Stimulated activated CD4-positive, alpha-beta T cell treated with anti-CD3 and anti-CD28 coated beads, Interleukin-15, amount 100 ng/mL, for 1 hour (primary cell): ENCODE data around the gene EPHA8.

Experiments used
- DNase-seq, 2 donors: peaks; one replicate each; pipeline ENCODE4 v3.0.0-alpha.2; 2020; ENCODE audit warnings: low read depth in 1 of 2, low spot score in 1 of 2

EPHA8 gene

DNA sequence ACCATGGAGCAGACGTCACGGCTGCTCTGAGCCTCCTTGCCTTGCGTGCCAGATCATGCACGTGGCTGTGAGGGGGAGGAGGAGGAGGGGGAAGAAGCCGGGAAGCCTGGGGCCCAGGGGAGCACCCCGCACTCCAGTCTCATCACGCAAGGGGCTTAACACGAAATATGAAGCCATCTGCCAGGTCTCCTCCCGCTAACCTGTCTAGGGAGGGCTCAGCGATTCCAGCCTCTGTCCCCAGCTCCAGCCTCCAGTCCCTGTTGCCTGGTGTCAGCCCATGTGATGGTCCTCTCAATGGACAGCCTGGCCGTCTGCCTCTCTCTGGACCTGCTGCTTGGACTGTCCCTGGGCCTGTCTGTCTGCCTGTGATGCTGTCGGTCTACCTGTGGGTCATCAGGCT is 50.7 kb downstream of the EPHA8 start:
- DNase-seq = no peak

DNA sequence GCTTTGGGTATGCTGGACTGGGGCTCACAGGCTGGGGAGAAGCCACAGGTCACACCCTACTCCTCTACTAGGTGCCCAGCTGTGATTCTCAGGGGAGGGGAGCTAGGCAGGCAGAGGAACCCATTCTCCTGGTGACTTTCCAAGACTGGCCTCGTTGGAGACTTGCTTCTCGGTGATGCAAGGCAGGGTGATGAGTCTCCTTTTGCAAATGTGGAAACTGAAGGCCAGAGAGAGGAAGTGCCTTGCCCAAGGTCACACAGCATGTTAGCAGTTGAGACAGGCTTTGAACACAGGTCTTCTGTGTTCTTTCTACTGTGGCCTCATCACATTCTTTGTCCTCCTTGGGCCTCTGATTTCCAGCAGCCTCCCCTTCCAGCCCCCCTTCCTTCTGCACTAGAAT is 52.6 kb downstream of the EPHA8 start:
- DNase-seq = no peak

DNA sequence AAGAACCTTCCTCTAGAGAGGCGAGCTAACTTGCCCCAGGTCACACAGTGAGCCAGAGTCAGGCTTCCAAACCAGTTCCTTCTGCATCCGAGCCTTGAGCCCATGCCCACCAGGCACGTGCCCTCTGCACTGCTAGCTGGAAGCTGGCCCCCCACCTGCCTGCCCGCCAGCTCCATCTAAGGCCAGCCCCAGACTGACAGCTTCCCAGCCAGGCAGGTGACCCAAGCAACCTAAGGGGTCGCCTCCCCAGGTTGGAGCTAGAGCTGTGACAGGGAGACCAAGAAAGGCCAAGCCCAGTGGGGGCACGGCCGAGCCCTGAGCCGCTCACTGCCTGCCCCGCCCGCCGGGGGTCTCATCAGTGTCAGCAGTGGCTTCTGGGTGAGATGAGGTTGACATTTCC is 53.3 kb downstream of the EPHA8 start:
- DNase-seq = no peak

DNA sequence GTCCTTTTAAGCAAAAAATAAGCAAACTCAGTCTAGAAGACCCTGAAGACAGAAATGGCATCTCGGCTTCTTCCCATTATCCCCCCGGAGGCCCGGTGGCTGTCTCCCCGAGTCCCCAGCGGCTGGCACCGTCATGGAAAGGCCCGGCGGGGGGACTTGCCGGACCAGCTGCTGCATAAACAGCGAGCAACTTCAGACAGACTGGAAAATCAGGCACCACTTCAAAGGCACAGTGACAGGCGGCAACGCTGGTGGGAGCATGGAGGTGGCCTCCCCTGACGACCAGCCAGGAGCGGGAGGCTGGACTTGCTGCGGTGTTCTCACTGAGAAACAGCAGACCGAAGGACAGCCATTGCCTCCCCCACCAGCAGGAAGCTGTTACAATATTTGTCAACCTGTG is 54.8 kb downstream of the EPHA8 start:
- DNase-seq = no peak

DNA sequence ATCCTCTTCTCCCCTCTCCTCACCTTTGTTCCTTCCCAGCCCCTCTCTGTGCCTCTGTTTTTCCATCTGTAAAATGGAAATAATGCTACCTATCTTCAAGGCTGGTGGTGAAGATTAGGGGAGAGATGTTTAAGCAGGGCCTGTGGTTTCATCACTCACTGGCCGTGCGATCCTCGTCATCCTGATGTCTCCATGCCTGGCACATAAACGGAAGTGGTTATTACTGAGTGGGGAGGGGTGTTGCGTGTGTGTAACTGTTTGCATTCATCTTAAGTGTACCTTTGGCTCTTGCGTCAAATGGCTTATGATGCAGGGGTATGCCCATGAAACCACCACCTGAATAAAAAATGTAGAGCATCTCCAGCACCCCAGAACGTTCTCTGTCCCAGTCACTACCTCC is 56.0 kb downstream of the EPHA8 start:
- no peak for DNase-seq

DNA sequence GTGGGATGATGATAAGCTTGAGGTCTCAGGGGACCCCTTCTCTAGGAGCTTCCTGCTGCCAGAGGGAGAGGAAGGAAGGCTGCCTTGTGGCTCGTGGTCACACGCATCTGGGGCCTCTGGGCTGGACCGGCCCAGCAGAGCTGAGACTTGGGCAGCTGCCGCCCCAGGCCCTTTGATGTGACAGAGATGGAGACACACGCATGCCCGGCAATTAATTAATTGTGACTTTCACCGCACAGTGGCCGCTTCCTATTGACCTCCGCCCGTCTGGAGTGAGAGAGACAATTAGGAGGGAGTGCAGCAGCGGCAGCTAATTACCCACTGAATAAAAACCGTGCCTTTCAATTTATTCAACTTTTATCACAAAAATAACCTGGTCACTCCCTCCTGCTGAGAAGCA is 56.5 kb downstream of the EPHA8 start:
- no peak for DNase-seq

DNA sequence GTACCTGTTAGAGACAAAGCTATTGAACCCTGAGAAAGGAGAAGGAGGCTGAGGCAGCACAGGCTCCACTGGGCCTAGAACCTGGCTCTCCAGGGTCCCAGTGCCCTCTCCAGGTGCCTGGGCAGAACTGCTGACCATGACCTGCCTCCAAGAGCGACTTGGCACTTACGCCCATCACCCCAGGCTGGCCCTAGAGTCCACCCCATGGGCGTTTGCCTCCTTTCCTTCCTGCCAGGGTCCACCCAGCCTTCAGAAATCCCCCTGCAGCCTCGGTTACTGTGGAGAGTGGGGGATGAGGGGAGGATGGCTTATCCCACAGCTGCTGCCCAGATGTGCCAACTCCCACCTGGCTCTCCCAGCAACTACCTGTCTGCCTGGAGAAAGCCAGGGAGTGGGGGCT is 58.5 kb downstream of the EPHA8 start:
- DNase-seq = no peak

DNA sequence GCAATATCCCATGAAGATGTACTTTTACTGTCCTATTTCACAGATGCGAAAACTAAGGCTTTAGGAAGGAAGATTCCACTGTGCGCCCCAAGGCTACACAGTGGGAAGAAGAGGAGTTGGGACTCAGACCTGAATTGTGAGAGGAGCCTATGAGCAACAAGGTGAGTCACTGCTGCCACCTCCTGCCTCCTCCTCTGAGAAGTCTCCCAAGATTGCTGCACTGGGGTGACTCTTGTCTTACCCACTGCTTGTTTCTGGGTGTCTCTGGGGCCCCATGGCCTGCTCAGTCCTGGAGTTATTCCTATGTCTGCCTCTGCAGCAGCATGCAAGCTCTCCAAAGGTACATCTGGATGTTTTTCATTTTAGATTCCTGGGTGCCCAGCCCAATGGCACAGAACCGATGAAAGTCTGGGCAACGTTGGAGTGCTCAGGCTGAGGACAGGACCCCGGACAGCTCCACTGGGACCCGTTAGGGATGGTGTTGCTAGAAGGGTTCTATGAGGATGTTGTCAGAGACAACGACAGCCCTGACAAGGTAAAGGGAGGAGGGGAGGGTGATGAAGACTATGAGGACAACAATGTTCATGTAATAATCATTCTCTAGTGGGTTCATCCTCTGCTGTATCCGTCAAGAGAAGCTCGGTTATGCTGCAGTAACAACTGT is 62.1 kb downstream of the EPHA8 start:
- DNase-seq = no peak

DNA sequence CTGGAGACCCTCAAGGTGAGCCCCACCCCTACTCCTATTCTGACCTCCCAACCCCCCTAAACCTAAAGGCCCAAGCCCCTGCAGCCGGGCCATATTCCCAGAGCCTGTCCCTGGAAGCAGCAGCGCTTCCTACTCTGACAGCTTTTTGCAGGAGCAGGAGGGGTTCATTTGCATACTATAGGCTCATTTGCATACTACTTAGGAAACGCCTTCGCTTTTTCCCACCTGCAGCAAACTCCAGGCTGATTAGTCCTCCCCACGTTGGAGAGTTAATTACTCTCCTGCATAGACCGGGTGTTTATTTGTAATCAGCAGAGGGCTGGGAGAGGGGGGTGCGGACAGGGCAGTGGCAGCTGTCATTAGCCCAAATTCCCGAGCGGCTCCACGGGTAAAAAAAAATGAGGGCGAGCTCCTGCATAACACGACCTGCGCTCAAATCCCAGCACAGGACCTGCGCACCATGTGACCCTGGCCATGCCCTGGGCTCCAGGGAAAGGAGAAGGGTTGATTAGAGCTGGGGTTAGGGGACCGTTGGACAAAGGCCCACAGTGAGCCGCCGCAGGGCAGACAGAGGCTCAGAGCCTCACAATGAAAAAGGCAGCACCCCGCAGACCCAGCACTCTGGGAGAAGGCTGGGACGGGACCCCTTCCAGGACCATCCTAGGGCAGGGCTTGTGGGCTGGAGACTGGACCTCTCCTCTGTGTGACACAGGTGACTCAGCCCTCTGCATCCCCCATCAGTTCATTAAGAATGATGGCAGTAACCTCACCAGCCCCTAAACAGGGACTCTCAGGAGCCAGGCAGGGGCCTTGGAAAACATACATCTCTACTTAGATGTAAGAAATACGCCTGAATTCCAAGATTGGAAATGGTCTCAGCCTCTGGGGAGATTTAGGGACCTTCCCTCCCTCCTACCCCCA is 63.2 kb downstream of the EPHA8 start:
- DNase-seq = no peak

DNA sequence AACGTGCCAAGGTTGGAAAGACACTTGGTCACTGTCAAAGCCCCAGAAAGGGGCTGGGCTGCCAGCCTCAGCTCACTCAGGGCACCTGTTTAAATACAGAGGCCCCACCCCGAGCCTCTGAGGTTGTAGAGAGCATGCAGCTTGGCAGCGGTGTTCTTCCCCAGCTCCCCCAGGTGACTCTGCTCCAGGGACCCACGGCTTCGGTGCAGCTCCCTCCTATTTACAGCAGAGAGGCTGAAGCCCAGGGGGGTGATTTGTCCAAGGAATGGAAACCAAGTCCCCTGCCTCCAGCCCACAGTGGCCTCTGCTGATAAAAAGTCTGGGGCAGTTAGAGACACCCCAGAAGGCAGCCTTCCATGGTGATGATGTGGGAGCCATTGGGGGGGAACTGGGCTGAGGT is 64.0 kb downstream of the EPHA8 start:
- no peak for DNase-seq

DNA sequence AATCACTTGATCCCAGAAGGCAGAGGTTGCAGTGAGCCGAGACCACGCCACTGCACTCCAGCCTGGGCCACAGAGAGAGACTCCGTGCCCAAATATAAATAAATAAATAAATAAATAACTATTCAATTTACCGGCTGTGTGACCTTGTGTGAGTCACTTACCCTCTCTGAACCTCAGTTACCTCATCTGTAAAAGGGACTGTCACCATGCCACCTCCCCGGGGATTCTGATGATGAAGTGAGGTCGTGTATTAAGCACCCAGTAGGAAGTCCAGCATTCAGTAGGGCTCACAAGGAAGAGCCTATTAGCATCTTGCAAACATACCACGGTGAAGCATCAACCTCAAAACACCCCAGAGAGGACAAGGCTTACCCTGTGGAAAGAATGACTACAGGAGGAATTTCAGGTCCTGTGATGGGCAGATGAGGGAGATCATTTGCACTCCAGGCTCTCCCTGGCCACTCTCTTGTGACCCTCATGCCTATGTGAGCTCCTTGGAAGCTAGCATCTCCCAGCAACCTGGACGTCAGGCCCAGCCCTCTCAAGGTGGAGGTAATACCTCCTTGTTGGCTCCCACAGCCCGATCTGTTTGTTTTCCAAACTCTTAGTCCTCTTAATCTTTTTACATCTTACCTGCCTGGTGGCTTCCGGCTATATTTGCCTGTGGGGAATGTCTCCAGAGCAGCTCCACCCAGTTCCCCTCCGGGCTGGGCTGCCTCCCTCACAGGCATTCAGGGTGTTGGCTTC is 65.6 kb downstream of the EPHA8 start:
- DNase-seq = no peak

DNA sequence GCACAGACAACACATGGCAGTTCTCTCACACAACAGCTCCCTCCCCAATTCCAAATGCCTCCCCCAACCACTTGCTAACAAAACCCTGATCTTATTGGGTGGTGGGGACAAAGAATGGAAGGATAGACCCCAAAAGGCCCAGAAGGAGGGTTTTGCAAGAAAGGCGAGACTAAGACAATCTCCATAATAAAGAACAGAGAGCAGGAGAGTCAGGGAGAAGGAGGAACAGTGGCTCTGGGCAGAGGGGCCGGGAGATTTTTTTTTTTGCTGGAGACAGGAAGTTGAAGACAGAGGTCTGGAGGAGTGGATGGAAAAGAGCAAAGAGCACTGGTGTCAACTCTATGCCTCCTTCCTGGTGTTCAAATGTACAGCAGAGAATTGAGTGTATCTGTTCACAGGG is 66.6 kb downstream of the EPHA8 start:
- no peak for DNase-seq

DNA sequence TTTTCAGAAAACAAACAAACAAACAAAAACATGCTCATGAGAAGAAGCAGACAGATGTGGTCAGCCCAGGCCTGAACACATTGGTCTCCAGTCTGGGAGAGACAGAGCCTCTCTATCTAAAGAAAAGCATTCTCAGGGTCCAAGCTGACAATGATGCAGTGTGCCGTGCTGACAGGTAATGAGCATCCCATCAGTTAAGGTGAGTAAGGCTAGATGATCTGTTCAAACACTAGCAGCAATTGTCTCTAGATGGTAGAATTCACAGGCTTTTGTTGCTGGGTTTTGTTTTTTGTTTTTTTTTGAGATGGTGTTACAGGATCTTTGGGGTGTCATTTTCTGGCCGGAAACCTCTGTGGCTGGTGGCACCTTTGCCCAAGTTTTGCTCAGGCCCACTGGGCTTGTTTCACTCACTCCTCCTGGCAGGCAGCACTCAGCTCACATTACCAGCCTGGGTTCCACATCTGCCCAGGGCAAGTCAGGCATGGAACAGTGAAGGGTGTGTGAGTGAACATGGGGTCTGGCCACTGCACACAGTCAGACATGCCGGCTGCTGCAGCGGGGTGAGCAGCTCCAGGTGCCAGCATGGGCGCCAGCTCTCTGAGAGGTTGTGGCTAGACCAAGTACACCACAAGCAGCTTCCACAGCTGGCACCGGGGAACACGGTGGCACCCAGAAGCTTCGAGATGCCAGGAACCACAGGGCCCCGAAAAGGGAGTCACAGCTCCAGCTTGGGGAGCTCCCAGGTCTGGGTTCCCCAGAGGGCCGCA is 70.6 kb downstream of the EPHA8 start:
- DNase-seq = no peak

DNA sequence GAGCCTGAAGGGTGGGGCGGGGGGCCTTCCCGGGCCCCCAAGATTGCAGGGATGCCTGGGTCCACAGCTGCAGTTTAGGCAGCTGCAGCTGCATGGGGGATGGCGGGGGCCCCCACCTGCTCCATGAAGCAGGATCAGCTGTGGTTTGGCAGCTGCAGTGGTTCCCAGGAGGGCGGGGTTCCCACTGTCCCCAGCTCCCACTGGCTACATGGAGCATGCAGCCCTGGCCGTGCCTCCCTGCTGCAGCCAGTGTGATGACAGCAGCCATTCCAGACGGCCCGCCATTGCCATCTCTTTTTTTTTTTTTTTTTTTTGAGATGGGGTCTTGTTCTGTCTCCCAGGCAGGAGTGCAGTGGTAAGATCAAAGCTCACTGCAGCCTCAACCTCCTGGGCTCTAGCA is 72.1 kb downstream of the EPHA8 start:
- no peak for DNase-seq

DNA sequence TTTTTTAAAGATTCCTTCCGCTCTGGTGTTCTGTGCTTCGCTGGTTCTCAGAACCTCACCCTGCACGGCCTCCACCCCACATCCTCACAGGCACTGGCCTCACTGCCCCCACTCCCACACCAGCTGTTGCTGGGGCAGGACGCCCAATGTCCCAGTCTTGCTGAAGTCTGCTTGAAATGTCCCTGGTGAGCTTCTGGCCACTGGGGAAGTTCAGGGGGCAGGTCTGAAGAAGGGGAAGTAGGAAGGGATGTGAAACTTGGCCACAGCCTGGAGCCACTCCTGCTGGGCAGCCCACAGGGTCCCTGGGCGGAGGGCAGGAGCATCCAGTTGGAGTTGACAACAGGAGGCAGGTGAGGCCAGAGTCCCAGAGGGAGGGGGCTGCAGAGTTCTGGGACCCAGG is 73.1 kb downstream of the EPHA8 start, which contains the start of gene C1QA:
TSS of gene C1QA (plus strand) at position 276 of the 400 bp plus-strand sequence. CDS start 989 bp downstream, outside the sequence.
- DNase-seq = no peak

DNA sequence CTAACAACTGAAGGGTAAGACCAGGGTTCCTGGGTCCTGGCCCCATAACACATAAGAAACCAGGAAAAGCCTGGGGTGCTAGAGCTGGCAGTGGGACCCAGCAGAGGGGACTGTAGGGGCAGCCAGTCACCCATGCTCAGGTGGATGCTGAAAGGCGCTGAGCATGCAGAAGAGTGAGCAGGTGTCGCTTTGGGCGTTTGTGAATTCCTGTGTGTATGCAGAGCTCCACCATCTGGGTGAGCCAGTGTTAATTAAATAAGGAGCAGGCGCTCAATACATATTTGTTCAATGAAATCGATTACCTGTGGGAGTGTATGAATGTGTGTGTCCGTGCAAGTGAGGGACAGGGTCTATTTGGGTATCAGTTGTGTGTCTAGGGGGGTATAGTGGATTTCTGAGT is 73.6 kb downstream of the EPHA8 start:
- no peak for DNase-seq

DNA sequence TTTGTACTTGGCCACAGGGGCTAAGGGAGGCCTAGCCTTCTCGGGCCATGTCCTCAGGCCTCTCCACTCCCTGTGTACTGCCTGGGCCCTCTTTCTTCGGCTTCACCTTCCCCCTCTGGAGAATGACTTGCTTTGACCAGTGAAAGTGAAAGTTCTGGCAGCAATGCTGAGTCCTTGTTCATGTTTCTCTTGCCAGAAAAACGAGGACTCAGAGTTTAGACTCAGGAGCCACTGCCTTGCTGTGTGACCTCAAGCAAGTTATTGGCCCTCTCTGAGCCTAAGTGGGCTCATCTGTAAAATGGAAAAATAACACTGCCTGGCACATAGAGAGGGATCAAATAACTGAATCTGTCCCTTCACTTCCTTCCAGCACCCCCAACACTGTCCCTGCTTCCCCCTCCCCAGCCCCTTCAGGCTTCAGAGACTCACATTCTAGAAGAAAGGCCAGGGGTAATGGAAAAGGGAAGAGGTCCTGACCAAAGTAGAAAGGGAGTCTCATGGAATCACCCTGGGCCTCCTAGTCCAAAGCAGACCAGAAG is 74.7 kb downstream of the EPHA8 start:
- DNase-seq = no peak

DNA sequence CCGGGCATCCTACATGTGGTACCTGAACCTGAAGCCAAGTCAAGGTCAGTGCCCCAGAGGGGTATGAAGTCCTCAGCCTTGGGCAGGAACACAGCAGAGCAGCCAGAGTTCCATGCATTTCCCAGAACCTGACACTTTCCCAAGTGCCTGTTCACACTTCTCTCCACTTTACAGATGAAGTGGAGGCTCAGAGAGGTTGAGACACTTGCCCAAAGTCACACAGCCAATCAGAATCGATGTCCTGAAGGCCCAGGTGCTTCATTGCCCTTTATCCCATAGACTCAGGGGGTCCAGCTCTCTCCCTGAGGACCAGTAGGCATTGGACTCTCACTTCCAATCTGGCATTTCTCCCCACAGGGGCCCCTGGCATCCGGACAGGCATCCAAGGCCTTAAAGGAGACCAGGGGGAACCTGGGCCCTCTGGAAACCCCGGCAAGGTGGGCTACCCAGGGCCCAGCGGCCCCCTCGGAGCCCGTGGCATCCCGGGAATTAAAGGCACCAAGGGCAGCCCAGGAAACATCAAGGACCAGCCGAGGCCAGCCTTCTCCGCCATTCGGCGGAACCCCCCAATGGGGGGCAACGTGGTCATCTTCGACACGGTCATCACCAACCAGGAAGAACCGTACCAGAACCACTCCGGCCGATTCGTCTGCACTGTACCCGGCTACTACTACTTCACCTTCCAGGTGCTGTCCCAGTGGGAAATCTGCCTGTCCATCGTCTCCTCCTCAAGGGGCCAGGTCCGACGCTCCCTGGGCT is 75.4 kb downstream of the EPHA8 start:
- DNase-seq = no peak

DNA sequence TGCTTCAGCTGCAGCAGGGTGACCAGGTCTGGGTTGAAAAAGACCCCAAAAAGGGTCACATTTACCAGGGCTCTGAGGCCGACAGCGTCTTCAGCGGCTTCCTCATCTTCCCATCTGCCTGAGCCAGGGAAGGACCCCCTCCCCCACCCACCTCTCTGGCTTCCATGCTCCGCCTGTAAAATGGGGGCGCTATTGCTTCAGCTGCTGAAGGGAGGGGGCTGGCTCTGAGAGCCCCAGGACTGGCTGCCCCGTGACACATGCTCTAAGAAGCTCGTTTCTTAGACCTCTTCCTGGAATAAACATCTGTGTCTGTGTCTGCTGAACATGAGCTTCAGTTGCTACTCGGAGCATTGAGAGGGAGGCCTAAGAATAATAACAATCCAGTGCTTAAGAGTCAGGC is 76.0 kb downstream of the EPHA8 start:
- no peak for DNase-seq

DNA sequence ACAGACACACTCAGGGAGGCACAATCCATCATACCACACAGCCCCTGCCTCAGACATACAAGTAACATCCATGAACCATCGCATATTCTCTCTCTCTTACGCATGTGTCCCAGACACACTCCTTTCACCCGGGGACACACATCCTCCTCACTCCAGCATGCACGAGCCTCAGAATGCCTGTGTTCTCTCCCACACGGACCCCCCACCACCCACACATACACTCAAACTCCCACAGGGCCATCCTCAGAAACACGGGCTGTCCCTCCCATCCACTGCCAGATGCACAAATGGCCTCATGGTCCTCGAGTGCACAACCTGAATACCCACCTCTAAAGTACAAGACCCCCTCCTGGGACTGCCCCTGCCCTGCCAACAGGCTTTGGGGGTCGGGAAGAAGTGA is 78.0 kb downstream of the EPHA8 start:
- no peak for DNase-seq
